Pons (tissue), 1 donor: Measurements from ENCODE around the gene GCFC2.
A peak's percentile ranks its signal among the peaks of the same experiment; 100 is the strongest.
"Not testable (repeated sequence)": the region's sequence is repeated elsewhere in the genome, so short reads cannot be mapped to it uniquely, and the experiment has no call there.

ENCODE experiments used
- DNase-seq: peaks from one replicate; pipeline ENCODE4 v3.0.0-alpha.2; 2016; ENCODE audit warnings: low spot score

The GCFC2 gene

DNA sequence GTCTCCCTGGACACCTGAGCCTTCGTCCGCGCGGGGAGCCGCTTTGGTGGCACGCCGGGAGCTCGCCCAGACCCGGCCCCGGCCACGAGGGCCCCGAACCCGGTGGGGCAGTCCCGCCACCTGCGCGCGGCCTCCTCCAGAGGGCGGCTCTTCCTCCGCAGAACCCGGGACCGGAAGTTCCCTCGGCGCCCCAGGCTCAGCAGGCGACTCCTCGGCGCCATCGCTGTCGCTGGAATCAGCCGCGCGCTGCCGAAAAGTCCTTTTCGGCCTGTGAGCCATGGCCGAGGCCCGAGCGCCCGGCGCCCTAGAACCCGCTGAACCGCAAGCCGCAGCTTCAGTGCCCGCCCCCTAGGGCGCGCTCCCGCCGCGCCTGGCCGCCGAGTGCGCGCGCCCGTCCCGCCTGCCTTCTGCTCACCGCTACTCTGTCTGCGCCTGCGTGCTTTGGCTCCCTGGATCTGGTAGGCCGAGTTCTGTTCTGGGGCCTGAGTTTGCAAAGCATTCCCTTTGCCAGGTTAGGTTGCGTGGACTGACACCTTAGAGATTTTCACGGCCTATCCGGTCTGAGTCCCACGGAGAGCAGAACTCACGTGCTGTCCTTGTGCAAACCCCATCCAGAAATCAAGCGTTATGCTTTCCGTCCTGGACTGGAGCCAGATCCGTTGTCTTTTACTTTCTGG lies at the start of gene GCFC2:
Gene GCFC2, minus strand, starts transcription at position 339 of the 677 bp plus-strand sequence. Its CDS starts 60 bp downstream, at position 279.
- peak; percentile 88 for DNase-seq

DNA sequence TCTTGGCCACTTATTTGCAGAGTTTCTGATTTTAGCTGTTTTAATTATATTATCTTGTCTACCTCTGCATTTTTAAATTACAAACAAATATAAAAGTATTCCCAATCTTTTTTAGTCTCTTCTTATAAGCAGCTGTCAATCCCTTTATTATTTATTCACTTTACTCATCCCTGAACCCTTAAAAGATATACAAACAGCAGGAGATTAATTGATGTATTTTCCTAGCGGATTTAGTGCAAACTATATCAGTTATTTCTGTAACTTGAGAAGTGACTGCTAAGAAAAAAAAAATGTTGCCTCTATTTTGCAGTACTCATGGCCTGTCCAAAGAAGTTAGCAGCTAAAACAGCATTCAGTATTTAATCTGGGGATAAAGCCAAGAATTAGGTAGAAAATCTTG lies 42.1 kb upstream of the GCFC2 start:
- no peak for DNase-seq

DNA sequence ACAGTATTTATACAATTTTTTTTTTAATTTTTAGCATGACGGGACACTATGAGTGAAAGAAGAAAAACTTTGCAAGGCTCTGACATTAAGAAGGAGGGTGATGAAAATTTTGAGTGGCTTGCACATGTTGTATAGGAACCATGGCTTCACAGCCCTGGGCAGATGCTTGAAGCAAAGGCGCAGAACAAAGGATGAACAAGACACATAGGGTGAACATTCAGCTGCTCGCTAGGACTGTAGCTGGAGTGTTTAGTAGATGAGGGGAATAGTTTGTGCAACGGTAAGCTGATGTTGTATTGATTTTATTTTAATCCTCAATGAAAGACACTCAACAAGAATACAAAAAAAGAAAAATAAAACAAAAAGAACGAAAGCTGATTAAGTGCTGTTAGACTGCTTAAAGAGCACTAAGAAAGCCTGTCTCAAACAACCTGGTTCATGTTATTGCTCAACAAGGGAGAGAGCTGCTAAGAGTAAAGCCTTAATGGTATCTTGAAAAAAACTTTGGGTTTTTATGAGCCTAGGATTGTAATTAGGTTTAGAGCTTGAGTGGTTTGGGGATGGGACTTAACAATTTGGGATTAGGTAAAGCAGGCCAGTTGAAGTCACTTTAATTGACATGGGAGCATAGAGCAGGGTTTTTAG lies 41.2 kb upstream of the GCFC2 start:
- DNase-seq, result no peak

DNA sequence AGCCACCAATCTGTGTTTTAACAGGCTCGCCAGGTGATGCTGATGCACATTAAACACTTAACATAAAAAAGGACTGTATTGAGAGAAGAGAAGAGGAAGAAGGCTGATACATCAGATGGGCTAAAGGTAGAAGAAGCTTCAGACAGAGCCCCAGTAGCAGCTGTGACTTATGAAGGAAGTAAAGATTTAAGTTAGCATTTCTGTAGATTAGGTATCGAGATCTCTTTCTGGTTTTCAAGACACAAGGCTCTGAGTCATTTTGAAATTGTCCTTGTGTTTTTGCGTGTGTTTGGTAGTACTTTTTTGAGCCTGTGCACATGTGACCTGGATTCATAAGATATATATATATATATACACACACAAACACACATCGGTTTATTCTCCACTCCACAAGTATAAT lies 40.6 kb upstream of the GCFC2 start:
- DNase-seq, result no peak

GRCh38 chr2:75737961-75738360 lies 27.2 kb upstream of the GCFC2 start:
- no peak for DNase-seq

DNA sequence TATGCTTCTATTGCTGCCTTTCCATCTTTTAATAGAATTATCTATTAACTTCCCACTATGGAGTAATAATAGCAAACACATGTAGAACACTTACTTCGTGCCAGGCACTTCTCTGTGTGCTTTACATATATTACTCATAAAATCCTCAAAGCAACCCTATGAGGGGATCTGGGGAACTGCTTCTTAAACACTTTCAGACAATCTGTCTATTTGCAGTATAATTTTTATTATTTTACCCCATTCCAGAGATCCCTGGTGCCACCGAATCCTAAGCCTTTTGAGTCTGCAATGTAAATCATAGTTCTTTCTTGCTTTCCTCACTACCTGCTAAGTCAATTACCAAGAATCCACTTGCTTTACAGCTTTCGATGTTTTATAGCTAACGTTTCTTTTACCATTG lies 25.6 kb upstream of the GCFC2 start:
- no peak for DNase-seq

DNA sequence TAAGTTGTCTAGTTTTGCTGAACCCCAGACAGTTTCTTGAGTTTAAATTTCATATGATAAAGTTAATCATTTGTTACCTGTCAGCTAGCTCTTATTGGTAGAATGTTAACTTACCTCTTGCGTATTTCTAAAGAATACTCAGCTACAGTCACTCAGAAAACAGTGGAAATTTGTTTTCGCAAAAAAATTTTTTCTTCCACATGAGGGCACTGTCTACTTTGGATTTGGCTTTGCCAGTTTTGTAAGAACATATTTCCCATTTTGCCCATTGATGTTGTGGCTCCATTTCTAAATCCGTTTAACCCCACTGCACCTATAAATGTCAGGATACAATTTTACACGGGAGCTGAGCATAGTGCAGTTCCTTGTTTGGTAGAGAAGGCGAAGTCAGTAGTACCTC lies 19.1 kb upstream of the GCFC2 start:
- DNase-seq, result peak; percentile 35

DNA sequence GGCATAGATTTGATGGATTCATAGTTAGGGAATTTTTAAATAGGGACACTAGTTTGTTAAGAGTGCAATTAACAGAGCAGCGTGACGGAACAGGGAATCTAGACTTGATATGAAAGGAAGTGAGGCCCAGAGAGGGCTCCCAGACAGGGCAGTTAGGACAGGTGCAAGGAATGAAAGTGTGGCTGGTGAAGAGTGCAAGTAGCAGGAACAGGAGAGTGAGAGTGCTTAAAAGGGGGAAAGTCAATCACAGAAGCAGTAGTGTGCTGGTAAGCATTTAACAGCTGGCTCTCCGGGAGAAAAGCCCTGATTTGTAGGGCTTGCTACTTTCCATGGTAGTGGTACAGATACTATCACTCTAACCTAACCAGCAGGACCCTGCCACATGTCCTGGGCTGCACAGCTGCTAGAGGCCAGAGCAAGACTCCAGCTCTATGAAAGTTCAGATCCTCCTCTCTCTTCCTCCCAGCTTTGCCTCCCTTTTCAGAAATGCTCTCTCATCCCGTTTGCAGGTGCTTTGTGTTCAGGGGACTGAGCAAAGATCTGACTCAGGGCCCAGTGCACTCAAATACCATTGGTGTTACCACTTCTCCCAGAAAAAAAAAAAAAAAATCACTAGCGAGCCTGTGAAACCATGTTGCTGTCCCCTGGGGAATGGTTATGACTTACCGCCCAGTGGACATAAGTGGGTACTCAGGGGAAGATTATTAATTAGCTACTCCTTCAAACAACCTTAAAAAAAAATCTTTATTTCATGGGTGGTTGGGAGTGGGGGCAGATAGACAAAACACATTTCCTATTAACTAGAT lies 18.1 kb upstream of the GCFC2 start:
- DNase-seq, result no peak

- no peak for DNase-seq
Measured at GRCh38 chr2:75722687-75723086, 12.0 kb upstream of the GCFC2 start.

- DNase-seq, result no peak
Measured at GRCh38 chr2:75720525-75720924, 9.8 kb upstream of the GCFC2 start.

- DNase-seq, result no peak
Measured at GRCh38 chr2:75719616-75720015, 8.9 kb upstream of the GCFC2 start.

DNA sequence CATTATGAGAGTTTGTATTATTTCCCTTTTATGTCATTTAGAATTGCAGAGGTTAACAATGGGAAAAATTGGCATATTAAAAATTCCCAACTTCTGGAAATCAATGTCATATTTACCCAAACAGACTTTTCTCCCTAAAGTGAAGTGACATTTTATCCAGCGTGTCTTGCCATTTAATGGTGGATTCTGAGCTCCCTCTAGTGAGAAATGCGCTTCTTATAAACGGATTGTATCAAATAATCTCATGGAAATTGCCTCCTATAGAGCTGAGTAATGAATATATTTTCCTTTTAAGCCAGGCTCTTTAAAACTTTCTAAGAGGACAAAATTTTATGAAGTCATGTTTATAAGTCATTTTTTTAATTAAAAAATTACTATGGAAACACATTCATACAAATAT lies 5.7 kb upstream of the GCFC2 start:
- DNase-seq, result peak; percentile 70

DNA sequence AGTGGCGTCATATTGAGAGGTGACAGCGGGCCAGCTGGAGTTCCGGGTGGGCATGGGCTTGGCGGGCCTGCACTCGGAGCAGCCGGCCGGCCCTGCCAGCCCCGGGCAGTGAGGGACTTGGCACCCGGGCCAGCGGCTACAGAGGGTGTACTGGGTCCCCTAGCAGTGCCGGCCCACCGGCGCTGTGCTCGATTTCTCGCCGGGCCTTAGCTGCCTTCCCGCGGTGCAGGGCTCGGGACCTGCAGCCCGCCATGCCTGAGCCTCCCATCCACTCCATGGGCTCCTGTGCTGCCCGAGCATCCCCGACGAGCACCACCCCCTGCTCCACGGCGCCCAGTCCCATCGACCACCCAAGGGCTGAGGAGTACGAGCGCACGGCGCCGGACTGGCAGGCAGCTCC lies 875 bp upstream of the GCFC2 start:
- not testable (repeated sequence) for DNase-seq

DNA sequence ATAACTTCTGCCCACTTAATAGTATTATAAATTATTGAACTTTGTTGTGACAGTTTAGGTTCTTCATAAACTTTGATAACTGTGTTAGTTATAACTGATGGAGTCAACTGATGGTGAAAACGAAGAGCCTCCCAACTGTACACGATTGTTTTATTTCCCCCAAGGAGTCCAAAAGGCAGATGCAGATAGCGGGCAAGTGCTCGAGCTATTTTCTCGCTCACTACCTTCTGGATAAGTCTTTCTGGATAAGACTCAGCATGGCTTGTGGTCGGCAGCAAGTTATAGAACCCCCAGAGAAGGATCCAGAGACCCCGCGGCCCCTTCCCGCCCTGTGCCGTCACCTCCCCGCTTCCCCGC lies 517 bp downstream of the GCFC2 start:
- DNase-seq, result peak; percentile 47

- no peak for DNase-seq
Measured at GRCh38 chr2:75709297-75709696, 1.4 kb downstream of the GCFC2 start.

- DNase-seq, result no peak
Measured at GRCh38 chr2:75707901-75708300, 2.8 kb downstream of the GCFC2 start.

DNA sequence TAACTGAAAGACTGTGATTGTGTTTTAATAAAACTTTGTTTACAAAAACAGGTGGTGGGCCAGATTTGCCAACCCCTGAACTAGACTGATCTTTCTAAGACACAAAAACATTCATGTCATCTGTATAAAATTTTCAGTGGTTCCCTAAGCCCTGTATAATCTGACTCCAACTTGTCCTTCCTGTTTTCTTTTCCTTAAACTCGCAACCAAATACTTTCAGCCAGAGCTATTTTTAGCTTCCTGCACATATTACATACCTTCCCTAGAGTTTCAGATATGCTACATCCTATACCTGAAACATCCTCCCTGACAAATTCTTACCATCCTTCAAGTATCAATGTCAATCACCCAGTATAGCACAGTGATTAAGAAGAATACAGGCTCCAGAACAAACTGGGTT lies 4.8 kb downstream of the GCFC2 start:
- no peak for DNase-seq

DNA sequence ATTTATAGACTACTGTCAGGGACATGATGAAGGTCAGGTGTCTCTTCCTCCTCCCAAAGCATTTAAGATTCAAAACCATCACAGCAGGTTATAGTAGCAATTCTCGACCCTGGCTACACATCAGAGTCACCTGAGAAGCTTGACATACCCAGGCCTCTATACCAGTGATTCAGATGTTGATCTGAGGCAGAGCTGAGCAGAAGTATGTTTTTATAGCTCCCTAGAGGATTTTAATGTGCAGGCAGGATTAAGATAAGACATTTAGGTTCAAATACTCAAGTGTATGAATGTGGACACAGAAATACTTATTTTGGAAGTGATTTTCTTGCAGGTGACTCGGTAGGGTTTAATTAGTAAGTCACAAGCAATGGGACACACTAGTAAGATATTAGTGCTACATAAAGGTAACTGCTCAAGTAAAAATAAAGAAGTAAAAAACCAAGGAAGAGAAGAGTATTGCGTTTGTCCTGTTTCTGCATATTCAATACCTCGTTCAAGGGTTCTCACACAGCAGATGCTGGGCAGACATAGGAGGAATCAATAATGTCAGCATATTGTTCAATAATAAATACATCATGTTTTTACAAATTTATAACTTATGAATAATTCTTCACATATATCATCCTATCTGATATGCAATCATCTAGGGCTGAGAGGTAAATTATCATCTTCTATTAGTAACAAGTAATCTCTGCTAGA lies 7.0 kb downstream of the GCFC2 start:
- DNase-seq, result no peak

DNA sequence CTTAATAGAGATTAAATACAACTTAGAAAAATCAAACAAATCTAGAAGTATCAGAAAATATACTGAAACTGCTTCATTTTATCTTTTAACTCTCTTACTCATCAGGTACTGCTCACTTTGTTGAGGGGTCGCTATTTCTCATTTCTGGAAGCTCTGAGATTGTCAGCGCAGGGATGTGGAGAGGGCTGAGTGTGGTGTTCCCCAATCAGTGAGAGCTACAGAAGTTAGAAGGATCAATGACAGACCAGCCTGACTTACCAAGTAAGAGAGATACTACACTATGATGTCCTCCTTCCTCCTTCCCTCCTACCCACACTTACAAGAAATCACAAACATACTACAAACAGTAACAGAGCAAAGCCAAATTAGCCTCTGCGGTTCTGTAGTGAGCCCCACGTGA lies 8.1 kb downstream of the GCFC2 start:
- DNase-seq, result no peak

DNA sequence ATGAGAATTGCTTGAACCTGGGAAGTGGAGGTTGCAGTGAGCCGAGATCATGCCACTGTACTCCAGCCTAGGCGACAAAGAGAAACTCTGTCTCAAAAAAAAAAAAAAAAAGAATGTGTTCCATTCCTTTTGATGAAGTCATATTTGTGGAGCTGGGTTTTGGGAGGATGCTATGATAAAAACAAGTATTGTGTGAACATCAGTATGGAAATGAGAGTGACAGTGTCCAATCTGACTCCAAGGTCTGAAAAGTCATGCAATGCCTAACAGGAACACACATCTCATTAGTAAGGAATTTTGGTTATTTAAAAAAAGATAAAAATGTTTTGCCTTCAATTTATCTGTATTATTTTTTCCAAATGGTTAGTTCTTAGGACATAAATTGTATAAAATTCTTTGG lies 11.8 kb downstream of the GCFC2 start:
- DNase-seq, result no peak

- DNase-seq, result no peak
Measured at GRCh38 chr2:75688196-75688595, 22.5 kb downstream of the GCFC2 start.

GRCh38 chr2:75683430-75683829 lies 27.3 kb downstream of the GCFC2 start:
- not testable (repeated sequence) for DNase-seq

DNA sequence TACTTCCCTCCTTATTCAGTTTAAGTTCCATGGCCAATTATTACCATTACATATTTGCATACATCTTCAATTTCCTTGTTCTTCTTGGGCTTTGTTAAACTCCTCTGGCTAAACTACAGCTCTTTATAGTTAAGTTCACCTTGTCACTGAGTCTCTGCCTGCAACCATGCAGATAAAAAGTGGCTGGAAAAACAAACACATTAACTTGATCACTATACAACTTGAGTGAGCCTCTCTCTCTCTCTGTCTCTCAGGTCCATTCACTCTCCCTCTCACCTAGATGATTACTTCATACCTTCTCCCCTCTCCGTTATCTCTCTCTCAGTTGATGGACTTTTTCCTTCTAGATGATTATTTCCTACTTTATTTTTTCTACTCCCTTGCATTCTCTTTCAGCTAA lies 30.3 kb downstream of the GCFC2 start:
- no peak for DNase-seq
